Testis (tissue), 3 donors: ENCODE results near the gene ISY1. TPM values are rescaled to one million over a fixed set of nuclear protein-coding genes. Genes with fewer than 3 reads are reported as not detected.

Source experiments
- DNase-seq: peaks from one replicate; pipeline ENCODE4 v3.0.0-alpha.2; 2019
- H3K27ac ChIP-seq, 2 donors: fragments of 200-600 bp; sonication (generic); one replicate each; pipeline ENCODE4 v1.5.1; 2019
- H3K27me3 ChIP-seq: fragments of 200-600 bp; sonication (generic); one replicate; pipeline ENCODE4 v1.5.1; 2019
- H3K36me3 ChIP-seq: fragments of 200-600 bp; sonication (generic); one replicate; pipeline ENCODE4 v1.5.1; 2017; ENCODE audit warnings: low read depth; ENCODE audit errors: missing control alignments
- H3K4me1 ChIP-seq: fragments of 200-600 bp; sonication (generic); one replicate; pipeline ENCODE4 v1.5.1; 2019
- H3K4me3 ChIP-seq, 2 donors: fragments of 200-600 bp; sonication (generic); one replicate each; pipeline ENCODE4 v1.5.1; 2017 to 2019
- H3K9me3 ChIP-seq: fragments of 200-600 bp; sonication (generic); one replicate; pipeline ENCODE4 v1.5.1; 2017
- CTCF ChIP-seq, 3 experiments: fragments of 450-650 bp in 2 of 3; fragments of 200-600 bp in 1 of 3; sonication (generic) in 1 of 3; IDR thresholded peaks; one replicate each; pipeline ENCODE4 v1.5.1; 2016 to 2019; ENCODE audit warnings: antibody characterized with exemption in 3 of 3, mild to moderate bottlenecking in 2 of 3, moderate library complexity in 1 of 3
- POLR2A ChIP-seq: fragments of 450-650 bp; IDR thresholded peaks from one replicate; pipeline ENCODE4 v1.6.1; 2017; ENCODE audit warnings: antibody characterized with exemption, mild to moderate bottlenecking, moderate library complexity
- WGBS, 2 donors: methylation state at CpG; one replicate each; pipeline ENCODE4 v1.1.5; 2018; 5-methylcytosine and 5-hydroxymethylcytosine counted together
- intact Hi-C: fragments of 100-400 bp; cut with DNase I; formaldehyde crosslinking; loops from one replicate; pipeline ENCODE4 v1.15.1; 2023; ENCODE audit warnings: low total_unique reads
- polyA plus RNA-seq: library from polyadenylated mRNA; stranded (reverse); fragments of 350-450 nt; fragmentation: Illumina TruSeq; extraction: RNeasy Lipid Tissue Mini Kit (QIAGEN cat#74804); gene quantifications from one replicate; pipeline ENCODE4 v1.2.3, GENCODE V29; 2014; ENCODE audit warnings: low read depth, low replicate concordance; ENCODE audit not compliant: insufficient read depth
- total RNA-seq, 2 donors: library from RNA; depleted of rRNA; stranded (reverse); fragments of >200 nt; gene quantifications; one replicate each; pipeline ENCODE4 v1.2.3, GENCODE V29; 2016

The ISY1 gene
- total and polyA plus RNA-seq, 3 donors from 2014 or later = 19.4 to 21.0 (median 20.7) TPM

- Histone ChIP-seq H3K9me3 (no peaks in the 10 kb centered on the region), H3K36me3 (no peaks in the 10 kb centered on the region), H3K4me1 (no peaks in the 10 kb centered on the region), H3K27me3 (no peaks in the 10 kb centered on the region), H3K4me3 (no peak overlapping the region), H3K27ac (no peak overlapping the region)
- no peak for TF ChIP-seq CTCF (IDR thresholded peaks at IDR 0.05)
- intact Hi-C loops = no loop called here
- no peak for DNase-seq
- 75 to 82% methylated on average over 8 of the region's 8 CpGs for WGBS, 2 donors
Measured at GRCh38 chr3:129081503-129081902, 79.4 kb downstream of the ISY1 start.

- H3K27ac ChIP-seq = no peak overlapping the region
Measured at GRCh38 chr3:129078510-129078909, 82.4 kb downstream of the ISY1 start.

More at GRCh38 chr3:129078510-129078909, 82.4 kb downstream of the ISY1 start:
- H3K4me3 ChIP-seq = no peak overlapping the region
- H3K36me3 ChIP-seq = no peaks in the 10 kb centered on the region
- H3K9me3 ChIP-seq = no peaks in the 10 kb centered on the region
- 80 to 84% methylated on average over 8 of the region's 8 CpGs for WGBS, 2 donors
- intact Hi-C loops = no loop called here
- TF ChIP-seq CTCF (IDR thresholded peaks at IDR 0.05) = no peak
- no peak for TF ChIP-seq POLR2A
- DNase-seq = no peak
- no peaks in the 10 kb centered on the region for H3K4me1 ChIP-seq
- no peaks in the 10 kb centered on the region for H3K27me3 ChIP-seq

Other genes starting within 250 kb of the ISY1 start
- gene CFAP92, start 167.0 kb downstream of the ISY1 start, total RNA-seq = 10 to 100 TPM; 16.0 to 26.7 TPM
- 62.0 TPM for gene CFAP92, start 167.0 kb downstream of the ISY1 start, polyA plus RNA-seq
- 1 to 10 TPM; 2.8 to 2.9 TPM for gene EFCC1, start 159.8 kb downstream of the ISY1 start, total RNA-seq
- 2.6 TPM for gene EFCC1, start 159.8 kb downstream of the ISY1 start, polyA plus RNA-seq
- 1 to 10 TPM; 1.4 to 1.7 TPM for gene GP9, start 100.3 kb downstream of the ISY1 start, total RNA-seq
- gene GP9, start 100.3 kb downstream of the ISY1 start, polyA plus RNA-seq = 2.1 TPM
- 10 to 100 TPM; 27.2 to 28.2 TPM for gene RAB43, start 39.3 kb downstream of the ISY1 start, total RNA-seq
- gene RAB43, start 39.3 kb downstream of the ISY1 start, polyA plus RNA-seq = 12.4 TPM
- gene CNBP, start 22.8 kb upstream of the ISY1 start, total RNA-seq = 100 to 1,000 TPM; 248 to 291 TPM
- gene CNBP, start 22.8 kb upstream of the ISY1 start, polyA plus RNA-seq = 295 TPM
- 10 to 100 TPM; 94.5 to 98.2 TPM for gene COPG1, start 88.5 kb upstream of the ISY1 start, total RNA-seq
- gene COPG1, start 88.5 kb upstream of the ISY1 start, polyA plus RNA-seq = 113 TPM
- gene HMCES, start 117.8 kb upstream of the ISY1 start, total RNA-seq = 10 to 100 TPM; 37.8 to 41.6 TPM
- gene HMCES, start 117.8 kb upstream of the ISY1 start, polyA plus RNA-seq = 81.5 TPM